ENCODE data around the gene GKN2. TPM values are rescaled to one million over a fixed set of nuclear protein-coding genes. Genes with fewer than 3 reads are reported as not detected.
"Not testable (repeated sequence)": the region's sequence is repeated elsewhere in the genome, so short reads cannot be mapped to it uniquely, and the experiment has no call there.

The GKN2 gene
- polyA plus RNA-seq, 1 donor from 2014 or later, result not detected

DNA sequence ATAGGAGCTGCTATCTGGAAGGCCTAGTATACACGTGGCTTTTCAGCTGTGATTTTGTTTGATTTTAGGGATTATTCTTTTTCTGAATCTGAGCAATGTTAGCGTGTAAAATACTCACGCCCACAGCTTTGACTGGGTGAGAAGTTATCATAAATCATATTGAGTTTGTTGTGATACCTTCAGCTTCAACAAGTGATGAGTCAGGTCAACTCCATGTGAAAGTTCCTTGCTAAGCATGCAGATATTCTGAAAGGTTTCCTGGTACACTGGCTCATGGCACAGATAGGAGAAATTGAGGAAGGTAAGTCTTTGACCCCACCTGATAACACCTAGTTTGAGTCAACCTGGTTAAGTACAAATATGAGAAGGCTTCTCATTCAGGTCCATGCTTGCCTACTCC is 21.6 kb upstream of the GKN2 start, which contains the start of gene GKN1:
TSS of gene GKN1 (plus strand) at position 386 of the 400 bp plus-strand sequence. CDS start 42 bp downstream, outside the sequence.
- peaks cover 0 to 2% (median 0%) of the 10 kb centered on the region in 3 donors for H3K9me3 Mint-ChIP-seq
- peak within 1 kb of the TSS in 1 of 3 donors; percentile 33 for H3K27ac Mint-ChIP-seq
- H3K4me1 Mint-ChIP-seq, result no peaks in the 10 kb centered on the region
- peaks cover 2% of the 10 kb centered on the region for H3K36me3 Mint-ChIP-seq
- peaks cover 6% of the 10 kb centered on the region for H3K27me3 Mint-ChIP-seq
- H3K4me3 Mint-ChIP-seq, result no peak within 1 kb of the TSS

GRCh38 chr2:68971591-68972231 is 19.0 kb upstream of the GKN2 start:
- H3K4me3 Mint-ChIP-seq, result no peak overlapping the region
- H3K27ac Mint-ChIP-seq, result no peak overlapping the region
- H3K27me3 Mint-ChIP-seq, result peaks cover 6% of the 10 kb centered on the region
- no peaks in the 10 kb centered on the region for H3K36me3 Mint-ChIP-seq
- H3K9me3 Mint-ChIP-seq, result peaks cover 0 to 4% (median 0%) of the 10 kb centered on the region in 3 donors
- peaks cover 0 to 2% (median 2%) of the 10 kb centered on the region in 3 donors for H3K4me1 Mint-ChIP-seq

DNA sequence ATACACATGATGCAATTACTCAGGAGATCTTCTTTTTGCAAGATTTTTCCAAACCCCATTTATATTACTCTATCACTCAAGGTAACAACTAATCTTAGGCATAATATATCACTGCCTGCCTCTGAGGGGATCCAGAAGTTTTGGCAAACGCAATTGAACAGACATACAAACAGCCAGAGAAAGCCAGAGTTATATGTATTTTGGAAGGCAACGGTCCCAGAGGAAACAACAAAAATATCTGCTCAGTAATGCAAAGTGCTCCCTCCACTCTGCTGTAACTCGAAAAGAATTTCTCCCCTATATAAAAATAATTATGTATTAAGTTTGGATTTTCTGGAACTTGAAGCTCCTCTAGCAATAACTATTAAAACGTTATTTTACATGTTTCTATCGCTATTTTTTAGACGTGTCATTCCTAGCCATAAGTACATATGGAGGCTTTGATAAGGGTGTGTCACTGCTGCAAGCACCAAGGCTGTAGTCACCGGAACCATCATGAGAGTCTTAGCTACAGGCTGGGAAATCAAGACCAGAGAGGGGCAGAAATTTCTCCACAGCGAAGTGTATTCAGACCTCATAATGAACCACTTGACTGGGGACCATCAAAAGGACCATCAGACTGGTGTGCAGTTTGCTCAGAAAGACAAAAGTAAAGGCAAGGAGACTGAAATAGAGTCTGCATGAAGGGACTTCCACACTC is 18.0 kb upstream of the GKN2 start:
- peaks cover 6% of the 10 kb centered on the region for H3K27me3 Mint-ChIP-seq
- no peak overlapping the region for H3K27ac Mint-ChIP-seq
- H3K36me3 Mint-ChIP-seq, result peaks cover 1% of the 10 kb centered on the region
- peaks cover 0 to 4% (median 0%) of the 10 kb centered on the region in 3 donors for H3K9me3 Mint-ChIP-seq
- no peak overlapping the region for H3K4me3 Mint-ChIP-seq
- H3K4me1 Mint-ChIP-seq, result peaks cover 0 to 2% (median 2%) of the 10 kb centered on the region in 3 donors

DNA sequence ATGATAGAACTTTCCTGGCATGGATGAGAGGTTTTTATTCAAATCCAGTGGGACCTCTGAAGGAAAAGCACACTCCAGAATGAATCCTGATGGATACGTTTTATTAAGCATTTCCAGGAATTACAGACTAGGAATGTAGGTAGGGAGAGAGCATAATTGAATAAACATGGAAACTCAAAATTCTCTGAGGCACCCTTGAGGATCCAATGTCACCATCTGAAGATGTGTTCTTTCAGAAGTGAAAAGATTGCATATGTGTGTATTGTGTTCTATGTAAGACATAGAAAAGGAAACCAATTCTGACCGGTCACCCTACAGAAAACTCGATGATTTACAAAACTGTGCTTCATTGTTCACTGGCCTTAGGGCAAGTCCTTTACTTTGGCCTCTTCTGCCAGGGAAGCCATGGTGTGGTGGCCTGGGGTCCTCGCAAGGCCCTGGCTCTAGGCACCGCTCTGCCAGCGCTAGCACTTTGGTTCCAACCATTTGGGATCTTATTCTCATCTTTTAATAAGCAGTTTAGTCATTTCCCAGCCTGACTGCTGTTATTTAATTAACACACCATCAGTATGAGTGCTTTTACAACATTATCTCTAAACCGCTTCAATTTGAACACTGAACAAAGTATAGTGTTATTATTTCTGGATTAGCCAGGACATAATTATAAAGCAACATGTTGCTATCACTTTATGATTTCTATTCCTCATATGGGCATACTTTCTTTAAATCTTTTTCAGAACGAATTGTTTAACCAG is 17.2 kb upstream of the GKN2 start:
- H3K36me3 Mint-ChIP-seq, result peaks cover 1% of the 10 kb centered on the region
- H3K4me3 Mint-ChIP-seq, result no peak overlapping the region
- H3K9me3 Mint-ChIP-seq, result peaks cover 0 to 4% (median 0%) of the 10 kb centered on the region in 3 donors
- peaks cover 7% of the 10 kb centered on the region for H3K27me3 Mint-ChIP-seq
- no peak overlapping the region for H3K27ac Mint-ChIP-seq
- H3K4me1 Mint-ChIP-seq, result peaks cover 0 to 2% (median 2%) of the 10 kb centered on the region in 3 donors

DNA sequence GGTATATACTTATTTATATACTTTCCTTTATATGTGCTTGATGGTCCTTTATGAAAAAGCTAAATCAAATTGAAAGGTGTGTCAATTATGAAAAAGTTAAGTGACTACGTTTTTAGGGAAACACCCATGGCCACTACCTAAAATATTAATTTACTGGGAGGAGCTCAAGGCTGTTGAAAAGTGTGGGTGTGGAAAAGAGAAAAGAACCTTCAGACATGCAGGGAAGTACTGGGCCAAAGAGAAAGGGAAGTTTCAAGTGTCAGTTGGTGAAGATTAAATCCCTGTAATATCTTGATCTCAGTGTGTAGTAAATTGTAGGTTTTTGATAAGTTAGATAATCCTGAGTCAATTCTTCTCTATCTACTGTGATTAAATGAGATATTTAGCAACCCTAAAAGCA is 15.5 kb upstream of the GKN2 start:
- no peak overlapping the region for H3K4me3 Mint-ChIP-seq
- peaks cover 0 to 2% (median 1%) of the 10 kb centered on the region in 3 donors for H3K9me3 Mint-ChIP-seq
- peaks cover 1% of the 10 kb centered on the region for H3K36me3 Mint-ChIP-seq
- H3K4me1 Mint-ChIP-seq, result peaks cover 0 to 4% (median 2%) of the 10 kb centered on the region in 3 donors
- no peak overlapping the region for H3K27ac Mint-ChIP-seq
- H3K27me3 Mint-ChIP-seq, result peaks cover 8% of the 10 kb centered on the region

DNA sequence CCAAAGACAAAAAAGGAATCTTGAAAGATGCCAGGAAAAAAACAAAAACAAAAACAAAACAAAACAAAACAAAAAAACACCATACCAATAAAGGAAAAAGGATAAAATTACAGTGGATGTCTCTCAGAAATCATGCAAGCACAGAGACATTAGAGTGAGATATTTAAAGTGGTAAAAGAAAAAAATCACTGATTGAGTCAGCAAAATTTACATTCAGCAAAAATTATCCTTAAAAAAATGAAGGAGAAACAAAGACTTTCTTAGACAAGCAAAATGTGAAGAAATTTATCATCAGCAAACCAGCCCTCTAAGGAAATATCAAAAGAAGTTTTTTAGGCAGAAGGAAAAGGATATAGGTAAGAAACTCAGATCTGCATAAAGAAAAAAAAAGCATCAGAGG is 11.6 kb upstream of the GKN2 start:
- Mint-ChIP-seq H3K4me3 (no peak overlapping the region), H3K9me3 (peaks cover 0 to 2% (median 1%) of the 10 kb centered on the region in 3 donors), H3K27me3 (peaks cover 11% of the 10 kb centered on the region), H3K36me3 (peaks cover 1% of the 10 kb centered on the region), H3K4me1 (peaks cover 0 to 4% (median 2%) of the 10 kb centered on the region in 3 donors), H3K27ac (no peak overlapping the region)

- Mint-ChIP-seq H3K4me1 (peaks cover 0 to 2% (median 0%) of the 10 kb centered on the region in 3 donors), H3K36me3 (no peaks in the 10 kb centered on the region), H3K27me3 (peaks cover 12% of the 10 kb centered on the region), H3K9me3 (peaks cover 0 to 1% (median 0%) of the 10 kb centered on the region in 3 donors), H3K4me3 (no peak overlapping the region), H3K27ac (no peak overlapping the region)
These were observed 8.7 kb upstream of the GKN2 start for GRCh38 chr2:68961380-68961779.

DNA sequence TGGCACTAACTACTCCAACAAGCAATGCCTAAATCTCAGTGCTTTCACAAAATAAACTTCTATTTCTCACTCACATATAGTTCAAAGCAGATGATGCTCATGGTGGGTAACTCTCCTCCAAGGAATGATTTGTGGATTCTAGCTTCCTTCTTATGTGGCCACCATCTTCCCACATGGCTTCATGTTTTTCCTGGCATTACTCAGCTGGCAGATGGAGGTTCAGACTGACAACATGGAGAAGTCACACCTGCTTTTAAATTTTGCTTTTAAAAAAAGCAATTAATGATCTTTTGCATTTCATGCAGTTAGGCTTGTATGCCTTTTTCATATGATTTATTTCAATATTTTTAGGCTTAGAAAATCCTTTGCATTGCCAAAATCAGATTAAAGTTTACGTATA is 6.3 kb upstream of the GKN2 start:
- no peaks in the 10 kb centered on the region for H3K4me1 Mint-ChIP-seq
- H3K4me3 Mint-ChIP-seq, result no peak overlapping the region
- H3K27me3 Mint-ChIP-seq, result peaks cover 10% of the 10 kb centered on the region
- H3K36me3 Mint-ChIP-seq, result no peaks in the 10 kb centered on the region
- no peak overlapping the region for H3K27ac Mint-ChIP-seq
- peaks cover 0 to 6% (median 1%) of the 10 kb centered on the region in 3 donors for H3K9me3 Mint-ChIP-seq

GRCh38 chr2:68955432-68955831 is 2.7 kb upstream of the GKN2 start:
- not testable (repeated sequence) for H3K9me3 Mint-ChIP-seq, H3K4me3 Mint-ChIP-seq, H3K27me3 Mint-ChIP-seq, H3K36me3 Mint-ChIP-seq, H3K4me1 Mint-ChIP-seq, H3K27ac Mint-ChIP-seq

DNA sequence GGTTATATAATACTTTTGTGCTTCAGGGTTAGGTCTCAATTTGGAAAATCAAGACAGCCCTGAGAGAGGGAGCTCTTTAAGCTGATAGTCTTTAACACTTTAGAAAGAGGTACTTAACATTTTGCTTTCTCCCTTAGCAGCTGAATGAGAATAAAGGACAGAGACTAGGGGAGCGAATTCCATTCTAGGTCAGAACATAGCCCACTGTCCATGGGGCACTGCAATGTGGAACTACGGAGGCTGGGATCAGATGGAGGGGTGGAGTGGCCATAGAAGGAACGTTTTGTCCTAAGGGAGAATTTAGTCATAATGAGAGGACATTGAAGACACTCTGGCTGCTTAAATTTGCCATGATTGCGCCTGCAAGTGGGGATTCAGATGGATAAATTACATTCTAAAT is 794 bp downstream of the GKN2 start:
- peaks cover 0 to 6% (median 2%) of the 10 kb centered on the region in 3 donors for H3K9me3 Mint-ChIP-seq
- H3K4me1 Mint-ChIP-seq, result no peaks in the 10 kb centered on the region
- H3K4me3 Mint-ChIP-seq, result no peak overlapping the region
- no peaks in the 10 kb centered on the region for H3K36me3 Mint-ChIP-seq
- H3K27ac Mint-ChIP-seq, result no peak overlapping the region
- peaks cover 13% of the 10 kb centered on the region for H3K27me3 Mint-ChIP-seq

DNA sequence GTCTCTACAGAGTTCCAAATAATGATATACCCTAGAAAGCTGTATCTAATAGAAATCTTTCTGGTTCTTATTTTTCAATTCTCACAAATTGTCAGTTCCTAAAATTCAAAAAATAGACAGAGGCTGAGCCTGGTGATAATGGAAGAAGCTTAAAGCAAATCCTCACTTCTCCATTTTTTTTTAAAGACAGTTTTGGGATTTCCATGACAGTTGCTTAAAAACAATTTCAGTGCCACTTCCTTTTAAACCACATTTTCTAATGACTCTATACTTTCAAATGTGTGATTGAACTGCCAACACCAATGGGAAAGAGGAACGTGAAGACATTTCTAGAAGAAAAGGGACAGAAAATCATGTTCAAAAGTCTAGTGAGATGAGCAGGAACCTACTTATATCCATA is 4.0 kb downstream of the GKN2 start:
- peaks cover 0 to 2% (median 0%) of the 10 kb centered on the region in 3 donors for H3K9me3 Mint-ChIP-seq
- no peak overlapping the region for H3K4me3 Mint-ChIP-seq
- peaks cover 26% of the 10 kb centered on the region for H3K27me3 Mint-ChIP-seq
- no peak overlapping the region for H3K27ac Mint-ChIP-seq
- H3K36me3 Mint-ChIP-seq, result no peaks in the 10 kb centered on the region
- peaks cover 0 to under 1% (median under 1%) of the 10 kb centered on the region in 3 donors for H3K4me1 Mint-ChIP-seq

DNA sequence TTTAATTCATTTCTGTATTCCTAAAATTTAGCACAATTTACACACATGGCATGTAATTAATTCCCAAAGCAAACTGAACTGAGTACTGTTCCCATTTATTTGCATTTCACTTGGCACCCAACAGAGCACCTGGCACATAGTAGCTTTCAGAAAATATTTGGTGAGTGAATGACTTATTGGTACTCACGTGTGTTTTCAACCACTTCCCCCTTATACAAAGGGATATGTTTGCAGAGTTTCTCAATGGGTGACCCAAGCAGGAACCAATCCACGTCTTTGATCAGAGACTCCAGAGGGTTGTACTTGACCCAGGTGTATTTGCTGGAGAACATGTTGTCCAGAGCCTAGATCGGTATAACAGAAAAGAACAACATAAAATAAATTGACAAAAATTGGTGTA is 6.6 kb downstream of the GKN2 start:
- Mint-ChIP-seq H3K36me3 (no peaks in the 10 kb centered on the region), H3K27me3 (peaks cover 33% of the 10 kb centered on the region), H3K9me3 (peaks cover 0 to 2% (median 0%) of the 10 kb centered on the region in 3 donors)

DNA sequence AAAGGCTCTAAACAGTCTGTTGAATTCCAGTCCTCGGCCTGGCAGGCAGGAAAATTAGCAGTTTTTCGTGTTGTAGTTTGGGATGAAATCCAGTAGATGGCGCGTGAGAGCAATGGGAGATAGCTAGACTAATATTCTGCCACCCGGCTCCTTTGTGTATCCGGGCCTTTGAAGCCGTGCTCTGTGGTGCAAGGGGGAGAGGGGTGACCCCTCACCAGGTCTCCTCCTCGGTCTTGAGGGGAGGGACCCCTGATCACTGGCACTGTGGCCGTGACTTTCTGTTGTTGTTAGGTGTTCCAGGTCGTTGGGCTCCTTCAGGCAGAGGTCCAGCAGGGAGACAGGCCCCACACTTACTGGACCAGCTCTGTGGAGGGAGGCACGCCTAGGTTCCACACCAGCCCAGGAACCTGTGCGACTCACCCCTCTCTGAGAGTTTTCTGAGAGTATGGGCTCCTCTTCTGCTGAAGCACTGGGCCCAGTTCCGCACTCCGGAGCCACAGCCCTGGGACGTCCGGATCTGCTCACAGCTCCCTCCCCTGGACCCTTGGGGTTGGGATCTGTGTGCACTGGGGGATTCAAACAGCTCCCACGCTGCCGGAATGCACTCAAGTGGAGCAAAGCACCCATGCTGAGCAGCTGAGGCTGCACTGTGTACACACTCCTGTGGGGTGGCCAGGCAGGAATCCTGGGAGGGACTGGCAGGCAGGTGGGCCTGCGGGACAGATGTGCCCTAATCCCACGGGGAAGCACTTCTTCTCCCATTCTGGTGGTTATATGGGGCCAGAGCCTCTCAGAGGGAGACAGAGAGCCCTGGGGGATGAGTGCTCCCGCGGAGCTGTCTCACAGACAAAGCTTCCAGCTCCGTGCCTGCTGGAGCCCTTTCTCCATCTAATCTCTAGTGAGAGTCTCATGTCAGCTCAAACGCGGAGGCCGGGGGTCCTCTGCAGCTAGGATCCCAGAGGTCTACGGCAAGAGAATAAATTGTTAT is 8.8 kb downstream of the GKN2 start:
- Mint-ChIP-seq H3K9me3 (peaks cover 2 to 9% (median 8%) of the 10 kb centered on the region in 3 donors), H3K27ac (no peak overlapping the region), H3K36me3 (no peaks in the 10 kb centered on the region), H3K27me3 (peaks cover 31% of the 10 kb centered on the region), H3K4me1 (peaks cover 0 to 4% (median 3%) of the 10 kb centered on the region in 3 donors), H3K4me3 (peak overlapping the region in 1 of 4 donors; percentile 34)

More for the DNA sequence above, 6.6 kb downstream of the GKN2 start:
- no peak overlapping the region for H3K4me3 Mint-ChIP-seq
- H3K4me1 Mint-ChIP-seq, result peaks cover 0 to 4% (median 3%) of the 10 kb centered on the region in 3 donors
- no peak overlapping the region for H3K27ac Mint-ChIP-seq

DNA sequence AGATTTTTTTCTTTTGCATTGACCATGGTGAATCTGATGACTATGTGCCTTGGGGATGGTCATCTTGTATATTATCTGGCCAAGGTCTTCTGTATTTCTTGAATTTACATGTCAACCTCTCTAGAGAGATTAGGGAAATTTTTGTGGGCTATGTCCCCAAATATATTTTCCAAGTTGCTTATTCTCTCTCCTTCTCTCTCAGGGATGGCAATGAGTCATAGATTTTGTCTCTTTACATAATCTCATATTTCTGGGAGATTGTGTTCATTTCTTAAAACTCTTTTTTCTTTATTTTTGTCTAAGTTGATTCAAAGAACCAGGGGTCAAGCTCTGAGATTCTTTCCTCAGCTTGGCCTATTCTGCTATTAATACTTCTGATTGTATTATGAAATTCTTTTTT is 9.9 kb downstream of the GKN2 start:
- peaks cover 2 to 9% (median 8%) of the 10 kb centered on the region in 3 donors for H3K9me3 Mint-ChIP-seq
- peaks cover 0 to 4% (median 3%) of the 10 kb centered on the region in 3 donors for H3K4me1 Mint-ChIP-seq
- H3K36me3 Mint-ChIP-seq, result no peaks in the 10 kb centered on the region
- H3K4me3 Mint-ChIP-seq, result no peak overlapping the region
- H3K27me3 Mint-ChIP-seq, result peaks cover 31% of the 10 kb centered on the region
- H3K27ac Mint-ChIP-seq, result peak overlapping the region in 1 of 3 donors; percentile 28
